ENCODE data around the gene ATF7. TPM values are rescaled to one million over a fixed set of nuclear protein-coding genes. Genes with fewer than 3 reads are reported as not detected.

ATF7 gene
- total RNA-seq, 1 experiment from 2014 or later: 26.9 TPM

DNA sequence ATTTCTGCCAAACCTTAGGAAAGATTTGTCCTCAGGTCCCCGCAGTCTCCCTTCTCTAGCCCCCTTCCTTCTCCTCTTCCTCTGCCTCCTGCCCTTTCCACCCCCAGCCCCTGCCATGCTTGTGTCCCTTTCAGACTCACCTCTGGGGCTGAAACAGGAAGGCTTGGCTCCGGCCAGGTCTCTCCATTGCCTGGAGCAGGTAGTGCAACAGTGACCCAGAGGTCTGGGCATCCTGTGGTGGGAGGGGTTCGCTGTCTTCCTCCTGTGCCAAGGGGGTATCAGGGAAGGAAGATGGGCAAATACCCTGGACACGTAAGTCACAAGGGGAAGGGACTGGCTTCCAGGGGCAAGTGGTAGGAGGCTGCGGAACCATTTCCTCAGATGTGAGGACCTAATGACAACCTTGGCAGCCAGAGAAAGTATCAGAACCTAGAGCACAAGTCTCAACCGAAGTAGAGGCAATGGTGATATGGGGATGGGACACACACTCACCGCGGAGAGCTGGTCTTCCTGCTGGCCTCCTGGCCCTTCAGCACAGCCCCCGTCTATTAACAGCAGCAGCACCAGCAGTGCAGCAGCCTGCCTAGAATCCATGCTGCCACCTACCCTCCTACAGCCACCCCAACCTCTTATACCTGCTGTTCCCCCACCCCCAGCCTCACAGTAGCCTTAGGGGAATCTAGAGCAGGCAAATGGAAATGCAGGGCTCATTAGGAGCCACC is 119.1 kb downstream of the ATF7 start, which contains the start of gene NPFF:
NPFF (minus strand) TSS at position 604 of the 722 bp plus-strand sequence; CDS start at position 594, 10 bp downstream.
- H3K4me1 Mint-ChIP-seq (ENCODE audit: low read depth, unreplicated experiment): peaks cover 4% of the 10 kb centered on the region
- no peak within 1 kb of the TSS for H3K27ac Mint-ChIP-seq (ENCODE audit: unreplicated experiment)
- CTCF ChIA-PET: interaction anchor here (0.5 to 2.0 kb wide), 3 partner anchors 85 to 525 kb away, joined by 3 to 17 read pairs (median 3); partner anchors contain the start of gene AAAS

DNA sequence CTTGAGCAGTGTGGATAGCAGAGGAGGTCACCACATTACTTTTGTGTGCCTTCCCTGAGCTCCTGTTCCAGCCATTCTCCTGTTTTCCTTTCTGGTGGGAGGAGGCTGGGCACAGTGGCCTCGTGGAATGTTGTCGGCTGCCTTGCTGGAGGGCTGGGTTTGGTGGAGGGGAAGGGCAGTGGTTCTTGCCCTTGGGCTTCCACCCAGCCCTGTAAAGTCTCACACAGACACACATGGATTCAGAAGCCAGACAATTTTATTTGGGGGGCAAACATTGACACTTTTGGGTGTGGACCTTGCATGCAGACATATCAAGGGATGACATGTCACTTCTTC is 119.8 kb downstream of the ATF7 start:
- Histone ChIP-seq H3K4me3 (ENCODE audit: low read depth, low read length) (no peak overlapping the region), H3K4me1 (no peaks in the 10 kb centered on the region), H3K9me3 (no peaks in the 10 kb centered on the region), H3K27me3 (replicated peaks; ENCODE audit: control insufficient read depth, insufficient read depth, low read length) (no peaks in the 10 kb centered on the region), H3K36me3 (ENCODE audit: control insufficient read depth, insufficient read depth, low read length) (peaks cover 2% of the 10 kb centered on the region)
- H3K27me3 Mint-ChIP-seq (ENCODE audit: insufficient read depth, unreplicated experiment): no peaks in the 10 kb centered on the region
- ChIA-PET CTCF (no interaction called here), POLR2A (no interaction called here)
- BruUV-seq (replicated peaks): no TSS peak
- H3K36me3 Mint-ChIP-seq (ENCODE audit: insufficient read depth, unreplicated experiment): peaks cover 33% of the 10 kb centered on the region
- H3K9me3 Mint-ChIP-seq (ENCODE audit: unreplicated experiment): no peaks in the 10 kb centered on the region
- H3K4me1 Mint-ChIP-seq (ENCODE audit: low read depth, unreplicated experiment): peaks cover 7% of the 10 kb centered on the region
- H3K4me3 Mint-ChIP-seq (ENCODE audit: unreplicated experiment): no peak overlapping the region
- no peak overlapping the region for H3K27ac Mint-ChIP-seq (ENCODE audit: unreplicated experiment)
- TF ChIP-seq, protein P1, sequence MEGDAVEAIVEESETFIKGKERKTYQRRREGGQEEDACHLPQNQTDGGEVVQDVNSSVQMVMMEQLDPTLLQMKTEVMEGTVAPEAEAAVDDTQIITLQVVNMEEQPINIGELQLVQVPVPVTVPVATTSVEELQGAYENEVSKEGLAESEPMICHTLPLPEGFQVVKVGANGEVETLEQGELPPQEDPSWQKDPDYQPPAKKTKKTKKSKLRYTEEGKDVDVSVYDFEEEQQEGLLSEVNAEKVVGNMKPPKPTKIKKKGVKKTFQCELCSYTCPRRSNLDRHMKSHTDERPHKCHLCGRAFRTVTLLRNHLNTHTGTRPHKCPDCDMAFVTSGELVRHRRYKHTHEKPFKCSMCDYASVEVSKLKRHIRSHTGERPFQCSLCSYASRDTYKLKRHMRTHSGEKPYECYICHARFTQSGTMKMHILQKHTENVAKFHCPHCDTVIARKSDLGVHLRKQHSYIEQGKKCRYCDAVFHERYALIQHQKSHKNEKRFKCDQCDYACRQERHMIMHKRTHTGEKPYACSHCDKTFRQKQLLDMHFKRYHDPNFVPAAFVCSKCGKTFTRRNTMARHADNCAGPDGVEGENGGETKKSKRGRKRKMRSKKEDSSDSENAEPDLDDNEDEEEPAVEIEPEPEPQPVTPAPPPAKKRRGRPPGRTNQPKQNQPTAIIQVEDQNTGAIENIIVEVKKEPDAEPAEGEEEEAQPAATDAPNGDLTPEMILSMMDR (IDR thresholded peaks at IDR 0.05; ENCODE audit: insufficient read depth in 1 of 2, low read depth in 1 of 2, low read length in 1 of 2, severe bottlenecking in 1 of 2, unreplicated experiment in 1 of 2): no peak
- intact Hi-C loops (cut with micrococcal nuclease; ENCODE audit: unreplicated experiment): no loop called here
- no peak for DNase-seq

More for the DNA sequence above, 119.1 kb downstream of the ATF7 start, which contains the start of gene NPFF:
- Histone ChIP-seq H3K4me1 (no peaks in the 10 kb centered on the region), H3K4me3 (ENCODE audit: low read depth, low read length) (no peak within 1 kb of the TSS), H3K36me3 (ENCODE audit: control insufficient read depth, insufficient read depth, low read length) (peaks cover 4% of the 10 kb centered on the region), H3K9me3 (no peaks in the 10 kb centered on the region), H3K27me3 (replicated peaks; ENCODE audit: control insufficient read depth, insufficient read depth, low read length) (no peaks in the 10 kb centered on the region)
- Mint-ChIP-seq H3K9me3 (ENCODE audit: unreplicated experiment) (no peaks in the 10 kb centered on the region), H3K27me3 (ENCODE audit: insufficient read depth, unreplicated experiment) (no peaks in the 10 kb centered on the region), H3K36me3 (ENCODE audit: insufficient read depth, unreplicated experiment) (peaks cover 33% of the 10 kb centered on the region), H3K4me3 (ENCODE audit: unreplicated experiment) (no peak within 1 kb of the TSS)
- DNase-seq: no peak
- intact Hi-C loops (cut with micrococcal nuclease; ENCODE audit: unreplicated experiment): no loop called here
- TF ChIP-seq, protein P1 (IDR thresholded peaks at IDR 0.05; ENCODE audit: insufficient read depth in 1 of 2, low read depth in 1 of 2, low read length in 1 of 2, severe bottlenecking in 1 of 2, unreplicated experiment in 1 of 2): no peak
- BruUV-seq (replicated peaks): no TSS peak
- POLR2A ChIA-PET: no interaction called here

DNA sequence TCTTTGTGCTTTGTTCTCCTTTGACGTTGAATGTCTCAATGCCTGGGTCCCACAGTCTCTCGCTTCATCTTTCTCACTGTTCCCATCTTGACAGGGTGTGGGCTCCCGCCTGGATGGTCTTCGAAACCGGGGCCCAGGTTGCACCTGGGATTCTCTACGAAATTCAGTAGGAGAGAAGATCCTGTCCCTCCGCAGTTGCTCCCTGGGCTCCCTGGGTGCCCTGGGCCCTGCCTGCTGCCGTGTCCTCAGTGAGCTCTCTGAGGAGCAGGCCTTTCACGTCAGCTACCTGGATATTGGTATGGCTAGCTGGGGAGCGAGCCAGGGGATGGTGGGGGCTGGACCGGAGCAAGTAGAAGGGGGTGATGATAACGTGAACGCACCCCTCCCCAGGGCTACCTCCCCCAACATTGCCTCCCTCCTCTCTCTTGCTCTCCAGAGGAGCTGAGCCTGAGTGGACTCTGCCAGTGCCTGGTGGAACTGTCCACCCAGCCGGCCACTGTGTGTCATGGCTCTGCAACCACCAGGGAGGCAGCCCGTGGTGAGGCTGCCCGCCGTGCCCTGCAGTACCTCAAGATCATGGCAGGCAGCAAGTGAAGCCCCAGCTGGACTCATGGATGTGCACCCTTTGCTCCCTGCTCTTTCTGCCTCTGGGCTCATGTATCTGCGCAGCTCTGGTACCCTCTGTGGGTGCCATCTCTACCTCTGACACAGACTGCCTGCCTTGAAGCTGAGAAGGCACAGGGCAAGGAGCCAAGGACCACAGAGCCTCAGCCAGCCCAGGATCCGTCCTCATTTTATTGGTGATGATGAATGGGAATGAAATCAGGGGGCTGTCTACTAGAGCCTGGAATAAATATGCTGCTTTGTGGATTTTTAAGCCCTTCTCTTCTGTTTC is 120.4 kb downstream of the ATF7 start:
- POLR2A ChIA-PET: no interaction called here
- Histone ChIP-seq H3K9me3 (no peaks in the 10 kb centered on the region), H3K27me3 (replicated peaks; ENCODE audit: control insufficient read depth, insufficient read depth, low read length) (no peaks in the 10 kb centered on the region), H3K4me1 (no peaks in the 10 kb centered on the region), H3K36me3 (ENCODE audit: control insufficient read depth, insufficient read depth, low read length) (peaks cover 2% of the 10 kb centered on the region), H3K4me3 (ENCODE audit: low read depth, low read length) (no peak overlapping the region)
- TF ChIP-seq, protein P1 (IDR thresholded peaks at IDR 0.05; ENCODE audit: insufficient read depth in 1 of 2, low read depth in 1 of 2, low read length in 1 of 2, severe bottlenecking in 1 of 2, unreplicated experiment in 1 of 2): no peak
- H3K27ac Mint-ChIP-seq (ENCODE audit: unreplicated experiment): no peak overlapping the region
- H3K4me1 Mint-ChIP-seq (ENCODE audit: low read depth, unreplicated experiment): peaks cover 7% of the 10 kb centered on the region
- CTCF ChIA-PET: no interaction called here
- no peaks in the 10 kb centered on the region for H3K27me3 Mint-ChIP-seq (ENCODE audit: insufficient read depth, unreplicated experiment)
- H3K4me3 Mint-ChIP-seq (ENCODE audit: unreplicated experiment): no peak overlapping the region
- H3K36me3 Mint-ChIP-seq (ENCODE audit: insufficient read depth, unreplicated experiment): peaks cover 33% of the 10 kb centered on the region
- no peak for DNase-seq
- no TSS peak for BruUV-seq (replicated peaks)
- intact Hi-C loops (cut with micrococcal nuclease; ENCODE audit: unreplicated experiment): no loop called here
- no peaks in the 10 kb centered on the region for H3K9me3 Mint-ChIP-seq (ENCODE audit: unreplicated experiment)
